MCF 10A (cell line): ENCODE data around the gene OR1C1. TPM values are rescaled to one million over a fixed set of nuclear protein-coding genes. Genes with fewer than 3 reads are reported as not detected.
"Not testable (repeated sequence)": the region's sequence is repeated elsewhere in the genome, so short reads cannot be mapped to it uniquely, and the experiment has no call there.

Experiments used
- BruUV-seq: library from RNA; stranded (reverse); fragments of 400-500 nt; replicated peaks from 2 replicates; lab custom pipeline; 2021; lab: Mats Ljungman, UMichigan
- CTCF ChIA-PET: fragments of 300-600 bp; sonication (Branson Sonifier 250); formaldehyde crosslinking; extraction: SDS; loops from one replicate; lab custom pipeline; 2021; ENCODE audit warnings: antibody characterized with exemption, inconsistent platforms; lab: Yijun Ruan, JAX
- POLR2A ChIA-PET: fragments of 300-600, 350-650 bp; sonication (Branson Sonifier 250); formaldehyde crosslinking; extraction: SDS; loops from one replicate; lab custom pipeline; 2020; ENCODE audit warnings: antibody characterized with exemption, inconsistent platforms; lab: Yijun Ruan, JAX
- DNase-seq: peaks from one replicate; pipeline ENCODE4 v3.0.0-alpha.2; 2018; ENCODE audit not compliant: unreplicated experiment
- H3K27ac Mint-ChIP-seq: one replicate; pipeline ENCODE4 v1.8.0; 2022; ENCODE audit warnings: mild to moderate bottlenecking, low read depth, mixed read lengths; ENCODE audit not compliant: unreplicated experiment
- H3K27me3 Mint-ChIP-seq: one replicate; pipeline ENCODE4 v1.8.0; 2022; ENCODE audit warnings: mixed read lengths; ENCODE audit not compliant: insufficient read depth, unreplicated experiment
- H3K36me3 Mint-ChIP-seq: one replicate; pipeline ENCODE4 v1.8.0; 2022; ENCODE audit warnings: mild to moderate bottlenecking, moderate library complexity, mixed read lengths; ENCODE audit not compliant: insufficient read depth, unreplicated experiment
- H3K4me1 Mint-ChIP-seq: one replicate; pipeline ENCODE4 v1.8.0; 2022; ENCODE audit warnings: mixed read lengths; ENCODE audit not compliant: insufficient read depth, unreplicated experiment
- H3K4me3 Mint-ChIP-seq: one replicate; pipeline ENCODE4 v1.8.0; 2022; ENCODE audit warnings: mild to moderate bottlenecking, moderate library complexity, mixed read lengths; ENCODE audit not compliant: unreplicated experiment
- H3K9me3 Mint-ChIP-seq: one replicate; pipeline ENCODE4 v1.8.0; 2022; ENCODE audit warnings: mixed read lengths; ENCODE audit not compliant: unreplicated experiment
- CTCF ChIP-seq: fragments of 200-600 bp; IDR thresholded peaks from one replicate; pipeline ENCODE4 v1.8.0; 2022; ENCODE audit warnings: antibody characterized with exemption, mild to moderate bottlenecking; ENCODE audit not compliant: unreplicated experiment
- intact Hi-C: fragments of 100-400 bp; cut with micrococcal nuclease; formaldehyde crosslinking; loops from 2 replicates; pipeline ENCODE4 v1.14.1; 2022
- total RNA-seq: library from RNA; stranded (reverse); gene quantifications from 2 replicates; pipeline ENCODE4 v1.2.3, GENCODE V29; 2022

Gene OR1C1
- total RNA-seq, 1 experiment from 2014 or later = not detected

- no peaks in the 10 kb centered on the region for H3K9me3 Mint-ChIP-seq
Measured at GRCh38 chr1:247716546-247716945, 43.8 kb downstream of the OR1C1 start, which contains the start of gene OR6F1. OR6F1 (minus strand) TSS chr1:247716646; CDS start chr1:247712755, 3,891 bp downstream.

DNA sequence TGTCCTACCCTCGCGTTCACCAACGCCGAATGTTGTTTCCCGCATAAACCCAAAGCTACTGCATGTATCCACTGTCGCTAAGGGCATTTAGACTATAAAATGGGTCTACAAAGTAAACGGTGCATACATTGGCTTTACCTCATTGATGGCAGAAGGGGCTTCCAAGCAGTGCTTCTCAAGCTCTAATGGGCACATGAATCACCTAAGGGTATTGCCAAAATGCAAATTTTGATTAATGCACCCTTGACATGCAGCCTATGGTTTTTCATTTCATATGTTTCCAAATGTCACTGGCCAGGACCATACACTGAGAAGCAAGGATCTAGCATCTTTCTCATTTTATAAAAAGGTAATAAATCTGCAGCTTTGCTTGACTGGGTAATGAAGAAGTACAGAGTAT lies 46.6 kb downstream of the OR1C1 start:
- no peak for TF ChIP-seq CTCF
- intact Hi-C loops = no loop called here
- H3K9me3 Mint-ChIP-seq = no peaks in the 10 kb centered on the region

More at GRCh38 chr1:247716546-247716945, 43.8 kb downstream of the OR1C1 start, which contains the start of gene OR6F1:
- intact Hi-C loops = no loop called here
- no peaks in the 10 kb centered on the region for H3K36me3 Mint-ChIP-seq
- ChIA-PET CTCF (interaction anchor here (1.6 kb wide), 1 partner anchor 35 kb away, joined by 4 read pairs; no protein-coding TSS in a partner anchor), POLR2A (no interaction called here)
- no peaks in the 10 kb centered on the region for H3K27me3 Mint-ChIP-seq
- DNase-seq = no peak
- H3K4me1 Mint-ChIP-seq = no peaks in the 10 kb centered on the region
- H3K4me3 Mint-ChIP-seq = no peak within 1 kb of the TSS
- no peak within 1 kb of the TSS for H3K27ac Mint-ChIP-seq
- no peak for TF ChIP-seq CTCF
- no TSS peak for BruUV-seq

GRCh38 chr1:247710681-247711080 lies 49.7 kb downstream of the OR1C1 start:
- CTCF ChIA-PET = interaction anchor here (0.7 to 1.2 kb wide), 2 partner anchors 289 to 983 kb away, joined by 3 read pairs; no protein-coding TSS in a partner anchor
- H3K4me1 Mint-ChIP-seq, H3K27ac Mint-ChIP-seq, H3K9me3 Mint-ChIP-seq, H3K27me3 Mint-ChIP-seq, BruUV-seq, H3K36me3 Mint-ChIP-seq, intact Hi-C loops, DNase-seq, H3K4me3 Mint-ChIP-seq: not testable (repeated sequence)
- POLR2A ChIA-PET = interaction anchor here (0.8 kb wide), 1 partner anchor 83 kb away, joined by 3 read pairs; no protein-coding TSS in a partner anchor

More for the DNA sequence above, 46.6 kb downstream of the OR1C1 start:
- Mint-ChIP-seq H3K4me1 (no peaks in the 10 kb centered on the region), H3K4me3 (no peak overlapping the region), H3K36me3 (no peaks in the 10 kb centered on the region), H3K27me3 (no peaks in the 10 kb centered on the region), H3K27ac (no peak overlapping the region)
- BruUV-seq = no TSS peak
- ChIA-PET CTCF (interaction anchor here (0.6 to 1.8 kb wide), 4 partner anchors 10 to 102 kb away, joined by 3 to 5 read pairs (median 4); no protein-coding TSS in a partner anchor), POLR2A (interaction anchor here (0.6 to 0.8 kb wide), 2 partner anchors 8 to 562 kb away, joined by 3 to 5 read pairs; no protein-coding TSS in a partner anchor)
- no peak for DNase-seq

Other genes with a start within 250 kb of the OR1C1 start
- gene OR2C3, start 224.1 kb downstream of the OR1C1 start, total RNA-seq = not detected in 2 replicates
- gene GCSAML, start 211.4 kb downstream of the OR1C1 start, total RNA-seq = not detected in 2 replicates
- not detected in 2 replicates for gene OR2G2, start 172.2 kb downstream of the OR1C1 start, total RNA-seq
- gene OR2G3, start 155.0 kb downstream of the OR1C1 start, total RNA-seq = not detected in 2 replicates
- gene OR13G1, start 80.8 kb downstream of the OR1C1 start, total RNA-seq = not detected in 2 replicates
- not detected in 2 replicates for gene OR6F1, start 43.9 kb downstream of the OR1C1 start, total RNA-seq
- not detected in 2 replicates for gene OR14K1, start 21.9 kb downstream of the OR1C1 start, total RNA-seq
- not detected in 2 replicates for gene OR14A2, start 12.4 kb downstream of the OR1C1 start, total RNA-seq
- not detected in 2 replicates for gene OR14A16, start 63.6 kb upstream of the OR1C1 start, total RNA-seq
- gene OR11L1, start 81.3 kb upstream of the OR1C1 start, total RNA-seq = not detected in 2 replicates
- not detected in 2 replicates for gene TRIM58, start 96.6 kb upstream of the OR1C1 start, total RNA-seq
- not detected in 2 replicates for gene OR2W3, start 135.0 kb upstream of the OR1C1 start, total RNA-seq
- not detected in 2 replicates for gene OR2T8, start 159.7 kb upstream of the OR1C1 start, total RNA-seq
- gene OR2AJ1, start 164.3 kb upstream of the OR1C1 start, total RNA-seq = not detected in 2 replicates
- gene OR2L8, start 188.3 kb upstream of the OR1C1 start, total RNA-seq = not detected in 2 replicates
- not detected in 2 replicates for gene OR2AK2, start 204.7 kb upstream of the OR1C1 start, total RNA-seq